Activated CD4-positive, alpha-beta memory T cell treated with anti-CD3 and anti-CD28 coated beads, Interleukin-2, amount 10 ng/mL, durations not matched to agents 7 days and 5 days (primary cell): ENCODE data around the gene DNAJA2. TPM values are rescaled to one million over a fixed set of nuclear protein-coding genes. Genes with fewer than 3 reads are reported as not detected.

ENCODE experiments used
- CTCF ChIA-PET: fragments of 350-600 bp; sonication (Branson Sonifier 250); formaldehyde crosslinking; loops from one replicate; lab custom pipeline; 2021; ENCODE audit warnings: antibody characterized with exemption, inconsistent platforms; lab: Charles Lee
- POLR2A ChIA-PET: fragments of 350-600 bp; sonication (Branson Sonifier 250); formaldehyde crosslinking; loops from one replicate; lab custom pipeline; 2021; ENCODE audit warnings: antibody characterized with exemption; lab: Charles Lee
- DNase-seq: peaks from one replicate; pipeline ENCODE4 v3.0.0-alpha.2; 2020
- H3K27ac Mint-ChIP-seq: one replicate; pipeline ENCODE4 v1.8.0; 2021; ENCODE audit warnings: mild to moderate bottlenecking, mixed read lengths
- H3K27me3 Mint-ChIP-seq: one replicate; pipeline ENCODE4 v1.8.0; 2021; ENCODE audit warnings: mixed read lengths
- H3K36me3 Mint-ChIP-seq: one replicate; pipeline ENCODE4 v1.8.0; 2021; ENCODE audit warnings: low read depth, mixed read lengths
- H3K4me1 Mint-ChIP-seq: one replicate; pipeline ENCODE4 v1.8.0; 2021; ENCODE audit warnings: mixed read lengths
- H3K4me3 Mint-ChIP-seq: one replicate; pipeline ENCODE4 v1.8.0; 2021; ENCODE audit warnings: mild to moderate bottlenecking, mixed read lengths
- H3K9me3 Mint-ChIP-seq: one replicate; pipeline ENCODE4 v1.8.0; 2021; ENCODE audit warnings: mixed read lengths
- total RNA-seq, 2 experiments: library from RNA; stranded (reverse); gene quantifications; one replicate each; pipeline ENCODE4 v1.2.3, GENCODE V29; 2021

Gene DNAJA2
- total RNA-seq, 2 experiments from 2014 or later = 61.2 to 64.3 TPM

GRCh38 chr16:46996952-46997458, 23.5 kb upstream of the DNAJA2 start:
- Mint-ChIP-seq H3K36me3 (no peaks in the 10 kb centered on the region), H3K4me3 (no peak overlapping the region), H3K4me1 (peaks cover 1% of the 10 kb centered on the region), H3K9me3 (no peaks in the 10 kb centered on the region), H3K27ac (no peak overlapping the region), H3K27me3 (no peaks in the 10 kb centered on the region)
- DNase-seq = no peak
- ChIA-PET CTCF (interaction anchor here (1.6 kb wide), 1 partner anchor 1168 kb away, joined by 3 read pairs; no protein-coding TSS in a partner anchor), POLR2A (interaction anchor here (0.6 kb wide), 1 partner anchor 23 kb away, joined by 3 read pairs; no protein-coding TSS in a partner anchor)

GRCh38 chr16:46996391-46996790, 22.9 kb upstream of the DNAJA2 start:
- peaks cover 4% of the 10 kb centered on the region for H3K9me3 Mint-ChIP-seq
- H3K27me3 Mint-ChIP-seq = no peaks in the 10 kb centered on the region
- ChIA-PET CTCF (interaction anchor here (1.6 kb wide), 1 partner anchor 1169 kb away, joined by 3 read pairs; no protein-coding TSS in a partner anchor), POLR2A (interaction anchor here (0.6 kb wide), 1 partner anchor 22 kb away, joined by 3 read pairs; no protein-coding TSS in a partner anchor)
- H3K36me3 Mint-ChIP-seq = no peaks in the 10 kb centered on the region
- no peak for DNase-seq
- H3K4me3 Mint-ChIP-seq = no peak overlapping the region
- H3K4me1 Mint-ChIP-seq = peaks cover 1% of the 10 kb centered on the region
- H3K27ac Mint-ChIP-seq = no peak overlapping the region

GRCh38 chr16:46991729-46992704, 18.5 kb upstream of the DNAJA2 start:
- H3K27me3 Mint-ChIP-seq = peaks cover 2% of the 10 kb centered on the region
- no peaks in the 10 kb centered on the region for H3K36me3 Mint-ChIP-seq
- no peak for DNase-seq
- no peak overlapping the region for H3K27ac Mint-ChIP-seq
- ChIA-PET POLR2A (interaction anchor here (1.0 kb wide), 1 partner anchor 19 kb away, joined by 5 read pairs; the partner anchor contains the start of gene DNAJA2), CTCF (no interaction called here)
- H3K4me1 Mint-ChIP-seq = peaks cover 1% of the 10 kb centered on the region
- no peak overlapping the region for H3K4me3 Mint-ChIP-seq
- H3K9me3 Mint-ChIP-seq = peaks cover 5% of the 10 kb centered on the region

GRCh38 chr16:46986896-46987295, 13.4 kb upstream of the DNAJA2 start:
- ChIA-PET CTCF (interaction anchor here (1.4 kb wide), 1 partner anchor 13 kb away, joined by 5 read pairs; the partner anchor contains the start of gene DNAJA2), POLR2A (interaction anchor here (0.7 kb wide), 1 partner anchor 138 kb away, joined by 3 read pairs; no protein-coding TSS in a partner anchor)
- Mint-ChIP-seq H3K36me3 (no peaks in the 10 kb centered on the region), H3K27me3 (peaks cover 5% of the 10 kb centered on the region), H3K9me3 (peaks cover 5% of the 10 kb centered on the region), H3K4me1 (no peaks in the 10 kb centered on the region), H3K4me3 (no peak overlapping the region), H3K27ac (no peak overlapping the region)
- no peak for DNase-seq

- no peak for DNase-seq
- H3K36me3 Mint-ChIP-seq = no peaks in the 10 kb centered on the region
- H3K27ac Mint-ChIP-seq = no peak overlapping the region
- peaks cover 1% of the 10 kb centered on the region for H3K9me3 Mint-ChIP-seq
- CTCF ChIA-PET = interaction anchor here (1.4 kb wide), 1 partner anchor 12 kb away, joined by 5 read pairs; the partner anchor contains the start of gene DNAJA2
- H3K4me3 Mint-ChIP-seq = no peak overlapping the region
- no peaks in the 10 kb centered on the region for H3K4me1 Mint-ChIP-seq
- H3K27me3 Mint-ChIP-seq = peaks cover 5% of the 10 kb centered on the region
- POLR2A ChIA-PET = interaction anchor here (0.7 kb wide), 1 partner anchor 137 kb away, joined by 3 read pairs; no protein-coding TSS in a partner anchor
Measured at GRCh38 chr16:46986438-46986837, 13.0 kb upstream of the DNAJA2 start.

GRCh38 chr16:46982335-46982734, 8.9 kb upstream of the DNAJA2 start:
- Mint-ChIP-seq H3K27me3 (peaks cover 3% of the 10 kb centered on the region), H3K4me1 (peaks cover 4% of the 10 kb centered on the region), H3K27ac (no peak overlapping the region), H3K36me3 (no peaks in the 10 kb centered on the region), H3K9me3 (no peaks in the 10 kb centered on the region), H3K4me3 (no peak overlapping the region)
- no peak for DNase-seq
- POLR2A ChIA-PET = no interaction called here
- CTCF ChIA-PET = no interaction called here

- Mint-ChIP-seq H3K36me3 (no peaks in the 10 kb centered on the region), H3K4me3 (no peak overlapping the region), H3K9me3 (no peaks in the 10 kb centered on the region), H3K27me3 (peaks cover 3% of the 10 kb centered on the region), H3K4me1 (peaks cover 14% of the 10 kb centered on the region), H3K27ac (no peak overlapping the region)
- no peak for DNase-seq
- CTCF ChIA-PET = no interaction called here
- POLR2A ChIA-PET = no interaction called here
Measured at GRCh38 chr16:46980926-46981325, 7.5 kb upstream of the DNAJA2 start.

- H3K36me3 Mint-ChIP-seq = peaks cover 12% of the 10 kb centered on the region
- ChIA-PET CTCF (interaction anchor here (5.9 kb wide), 1 partner anchor 166 kb away, joined by 45 read pairs; the partner anchor contains the start of gene NETO2), POLR2A (interaction anchor here (1.0 to 1.1 kb wide), 3 partner anchors 10 to 167 kb away, joined by 3 read pairs; no protein-coding TSS in a partner anchor)
- H3K27me3 Mint-ChIP-seq = no peaks in the 10 kb centered on the region
- H3K9me3 Mint-ChIP-seq = no peaks in the 10 kb centered on the region
- H3K27ac Mint-ChIP-seq = no peak overlapping the region
- H3K4me1 Mint-ChIP-seq = peaks cover 39% of the 10 kb centered on the region
- H3K4me3 Mint-ChIP-seq = no peak overlapping the region
- DNase-seq = no peak
Measured at GRCh38 chr16:46976550-46976949, 3.1 kb upstream of the DNAJA2 start.

GRCh38 chr16:46975908-46976470, 2.5 kb upstream of the DNAJA2 start:
- Mint-ChIP-seq H3K27ac (no peak overlapping the region), H3K27me3 (no peaks in the 10 kb centered on the region), H3K9me3 (no peaks in the 10 kb centered on the region), H3K4me1 (peaks cover 43% of the 10 kb centered on the region), H3K36me3 (peaks cover 16% of the 10 kb centered on the region), H3K4me3 (peak overlapping the region; percentile 43)
- POLR2A ChIA-PET = interaction anchor here (1.0 to 1.2 kb wide), 4 partner anchors 9 to 167 kb away, joined by 3 read pairs; no protein-coding TSS in a partner anchor
- CTCF ChIA-PET = interaction anchor here (5.9 kb wide), 1 partner anchor 166 kb away, joined by 45 read pairs; the partner anchor contains the start of gene NETO2
- no peak for DNase-seq

GRCh38 chr16:46975165-46975564, 1.7 kb upstream of the DNAJA2 start:
- Mint-ChIP-seq H3K27ac (no peak overlapping the region), H3K9me3 (no peaks in the 10 kb centered on the region), H3K36me3 (peaks cover 20% of the 10 kb centered on the region), H3K4me3 (no peak overlapping the region), H3K27me3 (no peaks in the 10 kb centered on the region), H3K4me1 (peaks cover 47% of the 10 kb centered on the region)
- ChIA-PET CTCF (interaction anchor here (1.8 to 5.9 kb wide), 4 partner anchors 11 to 167 kb away, joined by 5 to 45 read pairs (median 11); partner anchors contain the start of gene NETO2), POLR2A (interaction anchor here (1.2 to 3.7 kb wide), 5 partner anchors 13 to 168 kb away, joined by 3 to 45 read pairs (median 10); partner anchors contain the start of gene NETO2)
- DNase-seq = no peak

- no peaks in the 10 kb centered on the region for H3K9me3 Mint-ChIP-seq
- CTCF ChIA-PET = interaction anchor here (0.7 to 5.9 kb wide), 10 partner anchors 12 to 1656 kb away, joined by 3 to 45 read pairs (median 3); partner anchors contain the start of gene NETO2
- H3K27me3 Mint-ChIP-seq = no peaks in the 10 kb centered on the region
- peak overlapping the region; percentile 95 for H3K27ac Mint-ChIP-seq
- POLR2A ChIA-PET = interaction anchor here (0.8 to 3.7 kb wide), 18 partner anchors 9 to 1636 kb away, joined by 3 to 45 read pairs (median 8); partner anchors contain the start of genes C16orf87, ITFG1, N4BP1 and NETO2
- DNase-seq = peak; percentile 39
- H3K36me3 Mint-ChIP-seq = peaks cover 24% of the 10 kb centered on the region
- peaks cover 50% of the 10 kb centered on the region for H3K4me1 Mint-ChIP-seq
- peak overlapping the region; percentile 90 for H3K4me3 Mint-ChIP-seq
Measured at GRCh38 chr16:46974352-46974751, 878 bp upstream of the DNAJA2 start.

- ChIA-PET POLR2A (interaction anchor here (0.8 to 3.7 kb wide), 23 partner anchors 9 to 1636 kb away, joined by 3 to 45 read pairs (median 5); partner anchors contain the start of genes C16orf87, ITFG1, N4BP1 and NETO2), CTCF (interaction anchor here (0.7 to 5.9 kb wide), 11 partner anchors 12 to 1656 kb away, joined by 3 to 45 read pairs (median 3); partner anchors contain the start of gene NETO2)
- Mint-ChIP-seq H3K27me3 (no peaks in the 10 kb centered on the region), H3K9me3 (no peaks in the 10 kb centered on the region), H3K36me3 (peaks cover 28% of the 10 kb centered on the region), H3K4me3 (peak overlapping the region; percentile 90), H3K27ac (peak overlapping the region; percentile 95), H3K4me1 (peaks cover 51% of the 10 kb centered on the region)
- no peak for DNase-seq
Measured at GRCh38 chr16:46973996-46974324, 486 bp upstream of the DNAJA2 start.
